Activated T-helper 1 cell treated with Interleukin-2 at 50 U/mL for 16 hours (primary cell): ENCODE results near the gene NAA35.
"Not testable (repeated sequence)": the region's sequence is repeated elsewhere in the genome, so short reads cannot be mapped to it uniquely, and the experiment has no call there.

Experiments
- DNase-seq: peaks from one replicate; pipeline ENCODE4 v3.0.0-alpha.2; 2020; ENCODE audit warnings: low read depth

The NAA35 gene

GRCh38 chr9:85944672-85945071 lies 3.7 kb downstream of the NAA35 start:
- DNase-seq = no peak

GRCh38 chr9:85949586-85950335 lies 8.8 kb downstream of the NAA35 start:
- DNase-seq = no peak

GRCh38 chr9:85959955-85960354 lies 19.0 kb downstream of the NAA35 start:
- DNase-seq = no peak

- no peak for DNase-seq
Measured at GRCh38 chr9:85960688-85961093, 19.7 kb downstream of the NAA35 start.

GRCh38 chr9:85964526-85964925 lies 23.6 kb downstream of the NAA35 start:
- DNase-seq = no peak

GRCh38 chr9:85964949-85965348 lies 24.0 kb downstream of the NAA35 start:
- no peak for DNase-seq

- no peak for DNase-seq
Measured at GRCh38 chr9:85969727-85970126, 28.8 kb downstream of the NAA35 start.

- no peak for DNase-seq
Measured at GRCh38 chr9:85971731-85972130, 30.8 kb downstream of the NAA35 start.

GRCh38 chr9:85973238-85973637 lies 32.3 kb downstream of the NAA35 start:
- DNase-seq = no peak

- not testable (repeated sequence) for DNase-seq
Measured at GRCh38 chr9:85974055-85974547, 33.2 kb downstream of the NAA35 start.

- DNase-seq = no peak
Measured at GRCh38 chr9:85978496-85978895, 37.5 kb downstream of the NAA35 start.

- DNase-seq = no peak
Measured at GRCh38 chr9:85981369-85981768, 40.4 kb downstream of the NAA35 start.

GRCh38 chr9:85984457-85984856 lies 43.5 kb downstream of the NAA35 start:
- DNase-seq = no peak

- DNase-seq = no peak
Measured at GRCh38 chr9:85987236-85987635, 46.3 kb downstream of the NAA35 start.

- DNase-seq = no peak
Measured at GRCh38 chr9:85994191-85994590, 53.2 kb downstream of the NAA35 start.

GRCh38 chr9:85995097-85995496 lies 54.2 kb downstream of the NAA35 start:
- DNase-seq = no peak

GRCh38 chr9:85995599-85995998 lies 54.7 kb downstream of the NAA35 start:
- DNase-seq = no peak

GRCh38 chr9:86005253-86005775 lies 64.4 kb downstream of the NAA35 start:
- DNase-seq = no peak

GRCh38 chr9:86009133-86009532 lies 68.2 kb downstream of the NAA35 start:
- DNase-seq = no peak

- no peak for DNase-seq
Measured at GRCh38 chr9:86020731-86021130, 79.8 kb downstream of the NAA35 start.

- DNase-seq = no peak
Measured at GRCh38 chr9:86021166-86021565, 80.2 kb downstream of the NAA35 start.

- DNase-seq = no peak
Measured at GRCh38 chr9:86022687-86023266, 81.8 kb downstream of the NAA35 start.

- DNase-seq = no peak
Measured at GRCh38 chr9:86027767-86028166, 86.8 kb downstream of the NAA35 start.
